Fibroblast of lung (primary cell): ENCODE results near the gene NOS3.

Experiments used
- EZH2 ChIP-seq: IDR thresholded peaks from 2 replicates; pipeline ENCODE4 v1.5.1; 2012; ENCODE audit warnings: low read length, control low read depth, mild to moderate bottlenecking; ENCODE audit errors: missing control alignments
- TF ChIP-seq, protein P1 (sequence below), 2 donors: IDR thresholded peaks in 1 of 2; conservative IDR thresholded peaks in 1 of 2; 1 replicate in 1 of 2; 2 replicates in 1 of 2; pipeline ENCODE4 v1.5.1; 2011 to 2012; ENCODE audit warnings: low read length in 2 of 2, control low read depth in 1 of 2, inconsistent platforms in 1 of 2, low read depth in 1 of 2, mild to moderate bottlenecking in 1 of 2

DNA sequence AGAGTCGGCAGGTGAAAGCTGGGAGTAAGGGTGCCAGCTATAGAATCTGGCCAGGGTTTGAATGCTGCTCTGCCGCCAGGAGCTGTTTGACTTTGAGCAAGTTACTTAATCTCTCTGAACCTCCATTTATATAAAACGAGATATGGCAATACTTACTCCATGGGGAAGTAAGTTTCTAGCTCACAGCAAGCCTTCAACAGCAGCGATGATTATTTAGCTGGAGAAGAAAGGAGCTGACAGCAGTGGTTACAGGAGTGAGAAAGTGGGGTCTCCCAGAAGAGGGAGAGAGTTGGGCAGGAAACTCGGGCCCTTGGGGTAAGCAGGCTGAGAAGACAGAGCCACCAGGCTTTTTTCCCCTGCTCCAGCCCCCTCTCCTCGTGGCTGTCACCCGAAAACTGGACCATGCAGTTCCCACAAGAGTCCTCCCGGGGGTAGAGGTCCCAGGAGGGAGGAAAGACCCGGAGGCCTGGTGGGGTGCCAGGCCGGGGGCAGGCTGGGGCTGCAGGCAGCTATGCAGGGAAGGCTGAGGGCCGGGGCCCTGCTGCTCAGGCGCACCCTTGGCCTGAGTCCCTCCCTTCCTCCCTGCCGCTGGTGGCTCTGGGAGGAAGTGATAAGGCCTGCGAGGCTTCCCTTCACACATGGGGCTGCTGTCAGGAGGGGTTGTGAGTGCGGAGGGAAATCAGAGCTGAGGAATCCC is 3.5 kb downstream of the NOS3 start:
- TF ChIP-seq, protein P1, sequence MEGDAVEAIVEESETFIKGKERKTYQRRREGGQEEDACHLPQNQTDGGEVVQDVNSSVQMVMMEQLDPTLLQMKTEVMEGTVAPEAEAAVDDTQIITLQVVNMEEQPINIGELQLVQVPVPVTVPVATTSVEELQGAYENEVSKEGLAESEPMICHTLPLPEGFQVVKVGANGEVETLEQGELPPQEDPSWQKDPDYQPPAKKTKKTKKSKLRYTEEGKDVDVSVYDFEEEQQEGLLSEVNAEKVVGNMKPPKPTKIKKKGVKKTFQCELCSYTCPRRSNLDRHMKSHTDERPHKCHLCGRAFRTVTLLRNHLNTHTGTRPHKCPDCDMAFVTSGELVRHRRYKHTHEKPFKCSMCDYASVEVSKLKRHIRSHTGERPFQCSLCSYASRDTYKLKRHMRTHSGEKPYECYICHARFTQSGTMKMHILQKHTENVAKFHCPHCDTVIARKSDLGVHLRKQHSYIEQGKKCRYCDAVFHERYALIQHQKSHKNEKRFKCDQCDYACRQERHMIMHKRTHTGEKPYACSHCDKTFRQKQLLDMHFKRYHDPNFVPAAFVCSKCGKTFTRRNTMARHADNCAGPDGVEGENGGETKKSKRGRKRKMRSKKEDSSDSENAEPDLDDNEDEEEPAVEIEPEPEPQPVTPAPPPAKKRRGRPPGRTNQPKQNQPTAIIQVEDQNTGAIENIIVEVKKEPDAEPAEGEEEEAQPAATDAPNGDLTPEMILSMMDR (conservative IDR thresholded peaks at IDR 0.05 in 1 of 2, IDR thresholded peaks at IDR 0.05 in 1 of 2; ENCODE audit: low read depth in 1 of 2, low read length in 2 of 2) = no peak
- TF ChIP-seq EZH2 = no peak
